GM13976 (cell line): ENCODE measurements around the gene PATE4.
"Not testable (repeated sequence)": the region's sequence is repeated elsewhere in the genome, so short reads cannot be mapped to it uniquely, and the experiment has no call there.

Source experiments
- DNase-seq: peaks from one replicate; pipeline ENCODE4 v3.0.0; 2012; ENCODE audit warnings: low spot score
- CTCF ChIP-seq: IDR thresholded peaks from 2 replicates; pipeline ENCODE4 v1.5.1; 2012; ENCODE audit warnings: borderline replicate concordance, mild to moderate bottlenecking; ENCODE audit not compliant: insufficient read depth; ENCODE audit errors: extremely low read depth, missing control alignments, control extremely low read depth
- in situ Hi-C: fragments of 300-500 bp; cut with MboI; formaldehyde crosslinking; loops from one replicate; pipeline ENCODE4 v1.12.0; 2022; ENCODE audit warnings: low sequenced_read_pairs, mixed read lengths, inconsistent platforms; ENCODE audit not compliant: unreplicated experiment

The PATE4 gene

DNA sequence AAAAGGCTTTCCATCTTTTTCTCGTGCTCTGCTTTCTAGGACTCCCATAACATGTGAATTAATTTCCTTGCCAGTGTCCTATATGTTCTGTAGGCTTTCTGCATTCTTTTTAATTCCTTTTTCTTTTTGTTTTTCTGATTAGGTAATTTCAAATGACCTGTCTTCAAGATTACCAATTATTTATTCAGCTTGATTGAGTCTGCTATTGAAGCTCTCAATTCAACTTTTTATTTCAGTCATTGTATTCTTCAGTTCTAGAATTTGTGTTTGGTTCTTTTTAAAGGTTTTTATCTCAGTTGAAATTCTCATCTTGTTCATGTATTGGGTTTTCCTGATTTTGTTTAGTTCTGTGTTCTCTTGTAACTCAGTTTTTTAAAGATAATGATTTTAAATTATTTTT lies 30.7 kb upstream of the PATE4 start:
- no peak for DNase-seq
- in situ Hi-C loops, result no loop called here
- TF ChIP-seq CTCF, result no peak

- in situ Hi-C loops, result no loop called here
- no peak for TF ChIP-seq CTCF
- DNase-seq, result no peak
Measured at GRCh38 chr11:125807909-125808308, 25.2 kb upstream of the PATE4 start.

DNA sequence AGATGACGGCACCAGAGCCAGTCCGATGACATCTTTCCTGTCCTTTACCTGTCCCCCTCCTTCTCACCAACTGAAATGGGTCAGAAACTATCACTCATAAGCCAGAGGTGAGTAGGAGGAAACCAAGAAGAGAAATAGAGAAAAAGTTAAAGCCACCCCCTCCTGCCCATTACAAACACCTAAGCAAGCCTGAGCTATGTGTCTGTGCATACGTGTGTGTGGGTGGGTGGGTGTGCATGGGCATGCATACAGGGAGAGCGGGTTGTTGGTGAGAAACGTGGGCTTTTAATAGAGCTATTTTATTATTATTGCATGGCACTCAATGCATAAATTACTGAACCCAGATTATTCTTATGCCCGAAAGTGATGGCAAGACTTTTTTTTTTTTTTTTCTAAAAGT lies 2.6 kb downstream of the PATE4 start:
- no peak for TF ChIP-seq CTCF
- no peak for DNase-seq
- in situ Hi-C loops, result no loop called here

DNA sequence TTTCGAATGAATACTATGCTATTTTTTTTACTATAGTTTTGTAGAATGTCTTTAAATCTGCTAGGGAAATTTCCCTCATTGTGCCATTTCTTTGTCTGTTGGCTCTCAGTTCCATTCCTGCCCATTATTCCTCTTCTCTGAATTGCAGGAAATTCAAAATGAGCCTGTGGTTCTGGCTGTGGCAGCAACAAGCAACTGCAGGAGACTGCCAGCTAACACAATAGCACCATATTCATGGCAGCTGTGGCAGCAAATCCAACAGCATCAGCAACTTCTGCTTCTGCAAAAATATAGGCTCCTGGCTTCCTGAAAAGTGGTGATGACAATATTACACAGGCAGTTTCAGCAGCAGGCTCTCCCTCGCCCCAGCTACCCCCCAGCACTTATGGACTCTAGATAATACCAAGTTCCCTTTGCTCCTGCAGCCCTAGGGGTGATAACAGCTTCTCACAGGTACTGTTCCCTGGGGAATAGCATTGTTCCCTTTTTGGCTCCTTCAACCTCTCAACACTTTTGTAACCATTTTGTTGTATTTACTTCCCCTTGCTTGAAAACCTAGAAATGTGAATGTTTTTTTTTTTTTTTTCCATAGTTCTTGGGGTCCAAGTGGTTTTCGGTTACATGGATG lies 9.3 kb downstream of the PATE4 start:
- TF ChIP-seq CTCF, result no peak
- in situ Hi-C loops, result no loop called here
- DNase-seq, result no peak

DNA sequence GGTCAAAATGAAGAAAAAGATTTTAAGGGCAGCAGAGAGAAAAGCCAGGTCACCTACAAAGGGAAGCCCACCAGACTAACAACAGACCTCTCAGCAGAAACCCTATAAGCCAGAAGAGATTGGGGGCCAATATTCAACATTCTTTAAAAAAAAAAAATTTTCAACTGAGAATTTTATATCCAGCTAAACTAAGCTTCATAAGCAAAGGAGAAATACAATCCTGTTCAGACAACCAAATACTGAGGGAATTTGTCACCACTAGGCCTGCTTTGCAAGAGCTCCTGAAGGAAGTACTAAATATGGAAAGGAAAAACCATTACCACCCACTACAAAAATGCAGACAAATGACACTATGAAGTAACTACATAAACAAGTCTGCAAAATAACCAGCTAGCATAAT lies 13.1 kb downstream of the PATE4 start:
- no peak for DNase-seq
- in situ Hi-C loops, result no loop called here
- no peak for TF ChIP-seq CTCF

DNA sequence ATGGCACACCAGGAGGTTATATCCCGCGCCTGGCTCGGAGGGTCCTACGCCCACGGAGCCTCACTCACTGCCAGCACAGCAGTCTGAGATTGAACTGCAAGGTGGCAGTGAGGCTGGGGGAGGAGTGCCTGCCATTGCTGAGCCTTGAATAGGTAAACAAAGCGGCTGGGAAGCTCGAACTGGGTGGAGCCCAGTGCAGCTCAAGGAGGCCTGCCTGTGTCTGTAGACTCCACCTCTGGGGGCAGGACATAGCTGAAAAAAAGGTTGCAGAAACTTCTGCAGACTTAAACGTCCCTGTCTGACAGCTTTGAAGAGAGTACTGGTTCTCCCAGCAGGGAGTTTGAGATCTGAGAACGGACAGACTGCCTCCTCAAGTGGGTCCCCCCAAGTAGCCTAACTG lies 24.6 kb downstream of the PATE4 start:
- DNase-seq, in situ Hi-C loops: not testable (repeated sequence)

GRCh38 chr11:125862786-125863185 lies 29.7 kb downstream of the PATE4 start:
- DNase-seq, in situ Hi-C loops: not testable (repeated sequence)

- DNase-seq, in situ Hi-C loops: not testable (repeated sequence)
Measured at GRCh38 chr11:125865354-125865753, 32.2 kb downstream of the PATE4 start.

DNA sequence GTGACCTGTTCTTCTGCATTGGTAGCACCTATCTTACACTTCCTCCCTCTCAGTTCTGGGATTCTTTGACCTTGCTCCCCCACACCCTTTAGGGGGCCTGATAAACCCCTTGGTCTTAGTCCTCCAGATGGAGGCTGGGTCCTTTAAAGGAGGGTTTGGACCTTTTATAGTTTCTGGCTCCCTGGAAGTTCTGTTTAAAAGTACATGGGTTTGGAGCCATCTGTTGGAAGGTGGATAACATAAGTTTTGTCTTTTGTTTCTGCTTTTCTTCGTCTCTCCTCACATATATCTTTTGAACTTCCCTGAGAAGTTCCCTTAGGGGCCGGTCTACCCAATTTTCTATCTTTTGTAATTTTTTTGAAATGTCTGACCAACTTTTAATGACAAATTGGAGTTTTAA lies 36.4 kb downstream of the PATE4 start:
- DNase-seq, result no peak
- TF ChIP-seq CTCF, result no peak
- in situ Hi-C loops, result no loop called here
